Activated CD4-positive, alpha-beta T cell treated with anti-CD3 and anti-CD28 coated beads, Interleukin-2, amount 10 ng/mL, durations not matched to agents 7 days and 5 days (primary cell): ENCODE results near the gene IARS1. TPM values are rescaled to one million over a fixed set of nuclear protein-coding genes. Genes with fewer than 3 reads are reported as not detected.

Source experiments
- CTCF ChIA-PET: fragments of 350-600 bp; sonication (Branson Sonifier 250); formaldehyde crosslinking; loops from one replicate; lab custom pipeline; 2021; ENCODE audit warnings: antibody characterized with exemption; lab: Charles Lee
- POLR2A ChIA-PET: fragments of 350-600 bp; sonication (Branson Sonifier 250); formaldehyde crosslinking; loops from one replicate; lab custom pipeline; 2021; ENCODE audit warnings: antibody characterized with exemption; lab: Charles Lee
- DNase-seq: peaks from one replicate; pipeline ENCODE4 v3.0.0-alpha.2; 2020
- H3K27ac Mint-ChIP-seq: one replicate; pipeline ENCODE4 v1.8.0; 2021; ENCODE audit warnings: mild to moderate bottlenecking, moderate library complexity, mixed read lengths
- H3K27me3 Mint-ChIP-seq: one replicate; pipeline ENCODE4 v1.8.0; 2021; ENCODE audit warnings: mixed read lengths
- H3K36me3 Mint-ChIP-seq: one replicate; pipeline ENCODE4 v1.8.0; 2021; ENCODE audit warnings: low read depth, mixed read lengths
- H3K4me1 Mint-ChIP-seq: one replicate; pipeline ENCODE4 v1.8.0; 2021; ENCODE audit warnings: mixed read lengths
- H3K4me3 Mint-ChIP-seq: one replicate; pipeline ENCODE4 v1.8.0; 2021; ENCODE audit warnings: mild to moderate bottlenecking, moderate library complexity, mixed read lengths
- H3K9me3 Mint-ChIP-seq: one replicate; pipeline ENCODE4 v1.8.0; 2021; ENCODE audit warnings: mixed read lengths
- total RNA-seq, 2 experiments: library from RNA; stranded (reverse); gene quantifications; one replicate each; pipeline ENCODE4 v1.2.3, GENCODE V29; 2021

Gene IARS1
- total RNA-seq = 100 to 1,000 TPM; 123 to 128 TPM

DNA sequence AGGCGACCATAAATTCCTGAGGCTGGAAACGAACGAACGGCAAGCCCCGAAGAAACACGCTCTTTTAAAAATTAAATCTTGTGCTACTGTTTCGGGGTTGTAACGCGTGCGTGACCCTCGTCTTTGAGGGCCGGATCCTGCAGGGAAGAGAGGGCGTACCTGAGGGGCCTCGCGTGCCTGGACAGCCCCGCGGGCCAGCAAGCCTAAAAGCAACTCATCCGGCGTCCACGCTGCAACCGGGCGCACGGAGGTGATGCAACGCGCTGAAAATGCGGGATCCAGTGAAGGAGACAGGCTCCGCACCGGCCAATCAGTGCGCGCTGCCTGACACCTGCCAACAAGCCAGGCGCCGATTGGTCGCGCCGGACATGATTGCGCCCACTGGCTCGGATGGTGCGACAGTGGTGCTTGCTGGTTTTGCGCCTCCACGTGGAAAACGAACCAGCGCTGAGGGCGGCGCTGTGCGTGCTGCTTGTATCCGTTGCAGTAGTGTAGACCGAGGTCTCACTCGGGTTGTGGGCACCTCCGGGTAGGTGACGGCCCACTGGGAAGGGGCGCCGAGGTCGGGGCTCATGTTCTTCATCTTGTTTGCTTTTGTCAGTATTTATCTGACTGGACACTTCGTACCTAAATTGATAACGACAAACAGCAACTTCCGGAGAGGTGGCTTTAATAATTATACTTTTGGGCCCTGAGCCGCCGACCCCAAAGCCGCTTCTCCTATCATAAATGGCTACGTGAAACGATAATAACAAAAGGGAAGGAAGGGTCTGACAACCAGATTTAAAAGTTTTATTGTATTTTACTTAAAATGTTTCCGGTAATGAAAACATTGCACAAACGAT, at the start of gene IARS1:
Gene IARS1 (minus strand): TSS at position 246 of the 845 bp plus-strand sequence. CDS start 4,278 bp downstream, outside the sequence.
- Mint-ChIP-seq H3K27ac (peak within 1 kb of the TSS; percentile 98), H3K36me3 (peaks cover 45% of the 10 kb centered on the region), H3K27me3 (no peaks in the 10 kb centered on the region), H3K9me3 (no peaks in the 10 kb centered on the region), H3K4me3 (peak within 1 kb of the TSS; percentile 94), H3K4me1 (peaks cover 71% of the 10 kb centered on the region)
- DNase-seq = peak; percentile 99
- POLR2A ChIA-PET = no interaction called here
- CTCF ChIA-PET = no interaction called here

DNA sequence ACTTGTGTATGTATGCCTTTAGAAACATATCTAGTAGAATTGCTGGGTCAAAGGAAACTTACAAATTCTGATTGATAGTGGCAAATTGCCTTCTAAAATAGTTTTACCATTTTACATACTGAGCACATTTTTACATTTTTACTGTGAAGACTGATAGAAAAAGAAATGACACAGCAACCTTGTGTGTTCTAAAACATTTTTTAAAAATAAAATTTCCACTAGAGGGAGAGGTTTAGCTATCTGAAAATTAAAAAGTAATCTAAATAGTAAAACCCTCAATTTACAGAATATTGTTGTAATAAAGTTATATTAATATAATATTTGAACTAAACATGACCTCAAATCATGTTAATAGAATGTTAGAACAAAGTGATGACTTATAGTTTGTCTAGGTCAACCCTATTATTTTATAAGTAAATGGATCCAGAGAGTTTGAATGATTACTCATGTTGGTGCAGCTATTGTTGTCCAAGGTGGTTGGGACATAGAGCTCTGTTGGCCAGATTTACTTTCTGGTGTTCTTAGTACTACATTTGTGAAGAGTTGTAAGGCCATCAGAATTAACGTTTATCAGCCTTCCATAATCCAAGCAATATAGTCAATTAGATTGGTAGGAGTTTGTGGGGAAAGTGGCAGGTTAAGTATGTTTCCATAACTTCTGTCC, 49.5 kb upstream of the IARS1 start:
- ChIA-PET CTCF (no interaction called here), POLR2A (no interaction called here)
- H3K36me3 Mint-ChIP-seq = peaks cover 46% of the 10 kb centered on the region
- H3K4me3 Mint-ChIP-seq = no peak overlapping the region
- peaks cover 6% of the 10 kb centered on the region for H3K9me3 Mint-ChIP-seq
- H3K27ac Mint-ChIP-seq = no peak overlapping the region
- H3K4me1 Mint-ChIP-seq = no peaks in the 10 kb centered on the region
- no peaks in the 10 kb centered on the region for H3K27me3 Mint-ChIP-seq
- DNase-seq = no peak

DNA sequence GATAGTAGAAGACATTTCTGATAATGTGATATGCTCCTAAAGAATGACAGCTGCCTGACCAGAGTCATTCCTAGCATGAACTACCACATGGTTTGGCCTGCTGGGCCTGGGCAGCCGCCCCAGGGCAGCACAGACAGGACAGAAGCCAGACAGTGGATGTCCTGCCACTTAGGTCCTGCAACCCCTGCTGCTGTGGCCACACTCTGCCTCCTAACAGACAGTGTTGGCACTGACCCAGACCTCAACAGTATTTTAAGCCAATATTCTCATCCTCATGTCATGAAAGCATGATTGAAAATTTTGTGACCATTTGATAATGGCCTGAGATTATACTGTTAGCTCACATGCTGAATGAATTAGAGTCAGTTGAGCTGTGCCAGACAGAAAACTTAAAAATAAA, 48.1 kb upstream of the IARS1 start:
- ChIA-PET POLR2A (no interaction called here), CTCF (no interaction called here)
- Mint-ChIP-seq H3K27me3 (no peaks in the 10 kb centered on the region), H3K27ac (no peak overlapping the region), H3K36me3 (peaks cover 45% of the 10 kb centered on the region), H3K4me1 (no peaks in the 10 kb centered on the region), H3K4me3 (no peak overlapping the region), H3K9me3 (peaks cover 6% of the 10 kb centered on the region)
- DNase-seq = no peak

DNA sequence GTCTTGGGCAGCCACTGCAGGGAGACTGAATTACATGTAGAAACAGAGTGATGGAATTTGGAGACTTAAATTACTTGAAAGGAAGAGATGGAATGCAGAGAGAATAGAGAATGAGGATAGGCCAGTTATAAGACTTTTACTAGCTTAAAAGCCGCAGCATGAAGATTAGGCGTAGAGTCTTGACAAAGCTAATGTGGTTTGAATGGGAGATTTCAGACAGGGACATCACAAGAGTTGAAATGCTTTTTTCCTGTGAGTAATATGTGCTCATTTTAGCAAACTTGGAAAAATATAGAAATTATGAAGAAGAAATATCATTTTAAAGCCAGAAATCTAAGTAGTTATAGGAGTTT, 39.8 kb upstream of the IARS1 start:
- POLR2A ChIA-PET = no interaction called here
- no peak for DNase-seq
- Mint-ChIP-seq H3K9me3 (no peaks in the 10 kb centered on the region), H3K27ac (no peak overlapping the region), H3K27me3 (no peaks in the 10 kb centered on the region), H3K36me3 (peaks cover 21% of the 10 kb centered on the region), H3K4me1 (peaks cover 3% of the 10 kb centered on the region), H3K4me3 (no peak overlapping the region)
- CTCF ChIA-PET = interaction anchor here (1.6 kb wide), 1 partner anchor 32 kb away, joined by 3 read pairs; no protein-coding TSS in a partner anchor

DNA sequence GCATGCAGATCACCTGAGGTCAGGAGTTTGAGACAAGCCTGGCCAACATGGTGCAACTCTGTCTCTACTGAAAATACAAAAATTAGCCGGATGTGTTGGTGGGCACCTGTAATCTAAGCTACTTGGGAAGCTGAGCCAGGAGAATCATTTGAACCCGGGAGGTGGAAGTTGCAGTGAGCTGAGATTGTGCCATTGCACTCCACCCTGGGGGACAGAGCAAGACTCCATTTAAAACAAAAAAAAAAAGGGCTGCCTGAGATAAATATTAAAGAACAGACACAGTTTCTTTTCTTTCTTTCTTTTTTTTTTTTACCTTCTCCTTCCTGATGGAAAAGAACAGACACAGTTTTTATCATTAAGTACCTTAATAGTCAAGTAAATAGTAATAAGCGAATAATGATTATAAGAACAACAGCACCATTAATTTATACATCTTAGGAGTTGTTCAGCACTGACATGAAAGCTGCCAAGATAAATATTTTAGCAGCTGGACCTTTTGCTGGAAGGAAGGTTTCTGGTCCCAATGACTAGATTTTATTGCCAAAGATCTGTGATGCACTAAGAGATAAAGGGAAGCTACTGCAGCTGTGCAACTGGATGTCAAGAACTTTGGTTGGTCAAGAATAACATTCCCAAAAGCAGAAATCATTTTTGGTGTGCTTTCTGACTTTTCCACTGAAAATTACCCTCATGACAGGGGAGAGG, 39.2 kb upstream of the IARS1 start:
- H3K27ac Mint-ChIP-seq = no peak overlapping the region
- H3K9me3 Mint-ChIP-seq = no peaks in the 10 kb centered on the region
- peaks cover 20% of the 10 kb centered on the region for H3K36me3 Mint-ChIP-seq
- H3K4me1 Mint-ChIP-seq = peaks cover 9% of the 10 kb centered on the region
- ChIA-PET POLR2A (no interaction called here), CTCF (interaction anchor here (1.6 kb wide), 1 partner anchor 31 kb away, joined by 3 read pairs; no protein-coding TSS in a partner anchor)
- DNase-seq = no peak
- H3K4me3 Mint-ChIP-seq = no peak overlapping the region
- H3K27me3 Mint-ChIP-seq = no peaks in the 10 kb centered on the region

DNA sequence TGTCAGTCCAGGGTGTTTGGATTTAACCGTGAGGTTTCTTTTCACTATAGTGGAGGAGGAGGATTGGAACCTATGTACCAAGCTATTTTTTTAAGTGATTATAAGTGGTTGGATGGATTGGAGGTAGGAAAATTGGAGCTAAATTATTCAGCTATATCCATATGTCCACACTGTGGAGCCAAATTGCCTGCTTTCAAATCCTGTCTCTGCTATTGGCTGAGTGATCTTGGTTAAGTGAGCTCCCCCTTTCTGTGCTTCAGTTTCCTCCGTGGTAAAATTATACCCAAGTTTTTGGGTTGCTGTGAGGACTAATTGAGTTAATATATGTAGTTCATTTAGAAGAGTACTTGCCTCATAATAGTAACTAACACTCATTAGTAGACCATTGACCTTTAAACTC, 34.7 kb upstream of the IARS1 start:
- ChIA-PET POLR2A (interaction anchor here (0.5 kb wide), 1 partner anchor 33 kb away, joined by 3 read pairs; no protein-coding TSS in a partner anchor), CTCF (interaction anchor here (0.8 to 1.4 kb wide), 2 partner anchors 11 to 23 kb away, joined by 3 read pairs; no protein-coding TSS in a partner anchor)
- H3K9me3 Mint-ChIP-seq = no peaks in the 10 kb centered on the region
- H3K27me3 Mint-ChIP-seq = no peaks in the 10 kb centered on the region
- H3K27ac Mint-ChIP-seq = no peak overlapping the region
- H3K4me1 Mint-ChIP-seq = peaks cover 34% of the 10 kb centered on the region
- no peak for DNase-seq
- H3K4me3 Mint-ChIP-seq = no peak overlapping the region
- H3K36me3 Mint-ChIP-seq = peaks cover 11% of the 10 kb centered on the region

DNA sequence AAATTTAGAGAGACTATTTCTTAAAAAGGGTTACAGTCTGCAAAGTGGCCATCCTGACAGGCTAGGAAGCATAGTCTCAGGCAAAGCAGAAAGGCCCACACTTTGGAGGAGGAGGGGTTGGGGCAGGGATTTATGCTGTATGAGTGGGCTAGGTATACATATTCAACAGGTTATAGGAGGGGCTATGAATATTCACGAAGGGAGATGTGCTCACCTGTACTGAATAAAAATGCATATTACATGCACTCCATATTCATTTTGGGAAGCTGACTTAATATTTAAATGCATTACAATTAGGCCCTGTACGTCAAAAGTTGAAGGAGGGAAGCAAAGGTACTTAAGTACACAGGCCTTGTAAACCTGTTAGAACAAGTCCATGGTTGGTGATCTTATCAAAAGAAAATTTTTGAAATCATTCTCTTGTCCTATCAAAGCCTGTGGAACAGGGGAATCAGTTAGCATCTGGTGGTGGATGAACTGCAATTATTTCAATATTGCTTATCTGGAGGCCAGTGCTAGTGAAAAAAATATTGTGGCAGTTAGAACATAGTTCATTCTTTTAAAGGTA, 33.9 kb upstream of the IARS1 start:
- no peaks in the 10 kb centered on the region for H3K27me3 Mint-ChIP-seq
- peaks cover 11% of the 10 kb centered on the region for H3K36me3 Mint-ChIP-seq
- no peak for DNase-seq
- no peaks in the 10 kb centered on the region for H3K9me3 Mint-ChIP-seq
- POLR2A ChIA-PET = no interaction called here
- peak overlapping the region; percentile 99 for H3K4me3 Mint-ChIP-seq
- peaks cover 41% of the 10 kb centered on the region for H3K4me1 Mint-ChIP-seq
- CTCF ChIA-PET = interaction anchor here (1.4 kb wide), 1 partner anchor 23 kb away, joined by 3 read pairs; no protein-coding TSS in a partner anchor
- H3K27ac Mint-ChIP-seq = no peak overlapping the region

DNA sequence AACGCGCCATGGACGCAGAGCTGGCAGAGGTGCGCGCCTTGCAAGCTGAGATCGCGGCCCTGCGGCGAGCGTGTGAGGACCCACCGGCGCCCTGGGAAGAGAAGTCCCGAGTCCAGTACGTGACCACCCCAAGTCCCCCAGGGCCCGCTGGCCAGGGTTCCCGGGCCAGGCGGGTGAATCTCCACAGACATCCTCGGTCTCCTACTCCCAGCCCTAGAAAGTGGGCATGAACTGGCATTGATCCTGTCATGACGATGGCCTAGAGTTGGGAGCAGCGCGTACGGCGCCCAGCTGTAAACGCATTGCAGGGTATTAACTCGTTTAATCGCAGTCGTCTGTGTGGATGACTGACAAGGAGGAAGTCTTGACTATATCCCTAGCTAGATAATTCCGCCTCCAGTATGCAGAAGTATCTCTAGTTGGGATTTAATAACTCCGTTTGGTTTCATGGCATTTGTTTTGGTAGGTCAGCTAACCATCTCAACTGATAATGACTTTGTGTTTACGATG, 32.5 kb upstream of the IARS1 start:
- ChIA-PET CTCF (interaction anchor here (1.0 to 1.3 kb wide), 3 partner anchors 95 to 465 kb away, joined by 3 to 5 read pairs (median 4); no protein-coding TSS in a partner anchor), POLR2A (interaction anchor here (0.6 to 1.0 kb wide), 4 partner anchors 23 to 370 kb away, joined by 3 read pairs; partner anchors contain the start of gene IPPK)
- no peaks in the 10 kb centered on the region for H3K27me3 Mint-ChIP-seq
- no peak for DNase-seq
- H3K4me3 Mint-ChIP-seq = peak overlapping the region; percentile 99
- peaks cover 16% of the 10 kb centered on the region for H3K36me3 Mint-ChIP-seq
- H3K27ac Mint-ChIP-seq = peak overlapping the region; percentile 99
- H3K4me1 Mint-ChIP-seq = peaks cover 45% of the 10 kb centered on the region
- H3K9me3 Mint-ChIP-seq = no peaks in the 10 kb centered on the region

DNA sequence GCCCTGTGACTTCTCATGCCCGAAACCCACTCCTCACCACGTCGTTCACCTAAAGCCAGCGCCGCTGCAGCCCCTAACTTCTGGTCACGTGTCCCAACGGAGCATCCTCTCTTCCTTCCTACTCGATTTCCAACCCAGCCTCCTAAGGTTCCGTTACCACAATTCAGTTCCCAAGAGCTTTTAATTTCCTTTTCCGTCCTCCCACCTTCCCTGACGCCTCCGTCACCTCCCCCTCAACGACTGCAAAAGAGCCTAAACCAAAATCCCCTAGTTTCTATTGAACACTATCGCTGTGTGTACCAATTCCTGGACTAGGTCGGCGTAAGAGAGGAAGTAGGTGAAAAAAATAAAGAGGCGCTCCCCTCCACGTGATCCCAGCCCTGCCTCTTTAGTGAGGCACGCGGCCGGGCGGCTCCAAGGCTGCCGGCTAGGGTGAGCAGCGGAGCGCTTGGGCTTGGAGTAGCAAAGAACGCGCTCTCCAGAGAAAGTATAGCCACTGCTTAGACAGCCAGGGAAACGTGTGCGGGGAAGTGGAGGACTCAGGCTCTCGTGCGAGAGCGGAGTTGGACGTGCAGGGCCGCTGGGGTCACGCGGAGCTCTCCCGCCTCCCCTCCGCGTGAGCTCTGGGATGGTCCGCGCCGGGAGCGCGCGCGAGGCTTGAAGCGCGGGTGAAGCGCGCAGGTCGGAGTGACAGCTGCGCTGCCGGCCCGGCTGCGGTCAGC, 31.9 kb upstream of the IARS1 start, which contains the start of the genes CENPP and NOL8:
Gene CENPP (plus strand): TSS at position 685 of the 722 bp plus-strand sequence.
Gene NOL8 (minus strand): TSS at position 82 of the 722 bp plus-strand sequence. CDS start 1,189 bp downstream, outside the sequence.
- Mint-ChIP-seq H3K4me3 (peak within 1 kb of the TSS; percentile 99), H3K4me1 (peaks cover 45% of the 10 kb centered on the region), H3K27me3 (no peaks in the 10 kb centered on the region), H3K27ac (peak within 1 kb of the TSS; percentile 99), H3K9me3 (no peaks in the 10 kb centered on the region), H3K36me3 (peaks cover 18% of the 10 kb centered on the region)
- ChIA-PET CTCF (interaction anchor here (1.0 to 1.4 kb wide), 4 partner anchors 16 to 466 kb away, joined by 3 to 5 read pairs (median 4); no protein-coding TSS in a partner anchor), POLR2A (interaction anchor here (0.6 to 1.0 kb wide), 6 partner anchors 16 to 371 kb away, joined by 3 read pairs; partner anchors contain the start of gene IPPK)
- DNase-seq = peak; percentile 89

DNA sequence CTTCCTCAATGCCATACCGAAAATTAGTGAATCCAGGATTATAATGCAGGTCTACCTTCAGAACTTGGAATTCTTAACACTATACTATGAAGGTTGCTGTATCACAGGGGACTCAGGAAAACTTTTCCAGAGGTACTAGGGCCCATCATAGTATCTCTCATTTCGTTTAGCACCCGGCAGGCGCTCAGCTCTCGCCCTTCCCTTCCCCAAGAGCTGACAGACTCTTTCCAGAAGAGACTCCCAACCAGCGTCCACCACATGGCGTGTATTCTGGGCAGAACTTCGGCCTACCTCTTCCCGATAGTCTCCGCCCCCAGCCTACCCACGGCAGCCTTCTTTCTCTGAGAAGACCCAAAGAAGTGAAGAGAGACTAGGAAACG, 31.4 kb upstream of the IARS1 start:
- POLR2A ChIA-PET = interaction anchor here (0.6 to 0.7 kb wide), 2 partner anchors 15 to 177 kb away, joined by 3 read pairs; no protein-coding TSS in a partner anchor
- Mint-ChIP-seq H3K4me3 (peak overlapping the region; percentile 99), H3K4me1 (peaks cover 45% of the 10 kb centered on the region), H3K9me3 (no peaks in the 10 kb centered on the region), H3K27me3 (no peaks in the 10 kb centered on the region), H3K36me3 (peaks cover 24% of the 10 kb centered on the region), H3K27ac (peak overlapping the region; percentile 99)
- CTCF ChIA-PET = interaction anchor here (0.7 to 1.4 kb wide), 4 partner anchors 16 to 466 kb away, joined by 3 to 4 read pairs (median 3); no protein-coding TSS in a partner anchor
- DNase-seq = no peak

DNA sequence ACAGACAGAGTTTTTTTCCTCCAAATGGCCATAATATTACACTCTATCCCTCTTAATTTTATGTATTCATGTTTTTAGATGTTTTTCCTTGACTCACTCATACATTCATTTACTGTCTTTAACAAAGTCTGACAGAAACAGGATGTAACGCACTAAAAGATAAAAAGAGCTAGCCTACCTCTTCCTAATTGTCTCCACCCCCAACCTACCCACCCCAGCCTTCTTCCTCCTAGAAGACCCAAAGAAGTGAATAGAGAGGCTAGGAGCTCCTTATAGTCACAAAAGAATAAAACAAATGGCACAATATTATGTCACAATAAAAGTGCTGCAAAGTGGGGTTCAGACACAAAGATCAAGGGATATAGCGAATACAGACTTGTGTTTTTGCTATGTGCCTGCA, 30.9 kb upstream of the IARS1 start:
- Mint-ChIP-seq H3K4me1 (peaks cover 45% of the 10 kb centered on the region), H3K27me3 (no peaks in the 10 kb centered on the region), H3K9me3 (no peaks in the 10 kb centered on the region), H3K27ac (peak overlapping the region; percentile 99), H3K4me3 (peak overlapping the region; percentile 99), H3K36me3 (peaks cover 27% of the 10 kb centered on the region)
- ChIA-PET CTCF (interaction anchor here (0.7 to 1.4 kb wide), 2 partner anchors 15 to 36 kb away, joined by 3 read pairs; no protein-coding TSS in a partner anchor), POLR2A (no interaction called here)
- peak; percentile 8 for DNase-seq
